A549 (cell line): ENCODE results near the gene PRKG1.

ENCODE experiments used
- EP300 ChIP-seq, 2 experiments: fragments of >200 bp; sonication (Bioruptor Twin); formaldehyde crosslinking; IDR thresholded peaks; 2 replicates in 1 of 2; 3 replicates in 1 of 2; pipeline ENCODE4 v1.6.1; 2016 to 2017
- MAFK ChIP-seq: fragments of 450-650 bp; IDR thresholded peaks from 2 replicates; pipeline ENCODE4 v1.6.1; 2014; ENCODE audit not compliant: partially characterized antibody
- MAZ ChIP-seq: fragments of 150-350 bp; IDR thresholded peaks from 2 replicates; pipeline ENCODE4 v1.6.1; 2014; ENCODE audit warnings: antibody characterized with exemption, low read depth, low read length, borderline replicate concordance
- NPAS2 ChIP-seq: fragments of 250-450 bp; sonication (Bioruptor Pico); IDR thresholded peaks from 2 replicates; pipeline ENCODE4 v1.8.0; 2022; ENCODE audit warnings: mild to moderate bottlenecking, moderate library complexity, borderline replicate concordance
- TF ChIP-seq, protein P1 (sequence below): fragments of >200 bp; sonication (Bioruptor Twin); formaldehyde crosslinking; IDR thresholded peaks from 3 replicates; pipeline ENCODE4 v1.5.1; 2016

DNA sequence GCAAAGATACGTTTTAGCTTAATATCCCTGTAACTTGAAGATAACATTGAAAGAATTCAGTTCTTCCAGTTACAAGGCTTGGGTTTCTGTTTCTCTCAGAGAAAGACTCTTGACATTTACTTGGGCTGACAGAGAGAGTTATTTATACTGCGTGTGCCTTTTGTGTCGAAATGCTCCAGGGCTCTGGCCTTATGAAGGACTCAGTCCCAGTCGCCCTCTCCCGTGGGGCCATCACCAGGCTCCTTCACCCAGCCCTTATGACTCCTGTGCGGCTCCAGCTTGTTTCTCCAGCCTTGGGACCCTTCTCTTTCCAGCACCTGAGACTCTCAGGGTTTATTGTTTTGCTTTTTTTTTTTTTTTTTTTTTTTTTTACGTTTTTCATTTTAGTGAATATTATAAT, 997.5 kb downstream of the PRKG1 start:
- TF ChIP-seq, protein P1, sequence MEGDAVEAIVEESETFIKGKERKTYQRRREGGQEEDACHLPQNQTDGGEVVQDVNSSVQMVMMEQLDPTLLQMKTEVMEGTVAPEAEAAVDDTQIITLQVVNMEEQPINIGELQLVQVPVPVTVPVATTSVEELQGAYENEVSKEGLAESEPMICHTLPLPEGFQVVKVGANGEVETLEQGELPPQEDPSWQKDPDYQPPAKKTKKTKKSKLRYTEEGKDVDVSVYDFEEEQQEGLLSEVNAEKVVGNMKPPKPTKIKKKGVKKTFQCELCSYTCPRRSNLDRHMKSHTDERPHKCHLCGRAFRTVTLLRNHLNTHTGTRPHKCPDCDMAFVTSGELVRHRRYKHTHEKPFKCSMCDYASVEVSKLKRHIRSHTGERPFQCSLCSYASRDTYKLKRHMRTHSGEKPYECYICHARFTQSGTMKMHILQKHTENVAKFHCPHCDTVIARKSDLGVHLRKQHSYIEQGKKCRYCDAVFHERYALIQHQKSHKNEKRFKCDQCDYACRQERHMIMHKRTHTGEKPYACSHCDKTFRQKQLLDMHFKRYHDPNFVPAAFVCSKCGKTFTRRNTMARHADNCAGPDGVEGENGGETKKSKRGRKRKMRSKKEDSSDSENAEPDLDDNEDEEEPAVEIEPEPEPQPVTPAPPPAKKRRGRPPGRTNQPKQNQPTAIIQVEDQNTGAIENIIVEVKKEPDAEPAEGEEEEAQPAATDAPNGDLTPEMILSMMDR: no peak
- TF ChIP-seq MAZ (no peak), NPAS2 (CRISPR knock-in tag) (no peak), EP300 (IDR thresholded peaks at IDR 0.05) (no peak), MAFK (no peak)
